GM12892 (cell line): ENCODE data around the gene CD99L2.

Experiments used
- POLR2A ChIP-seq: IDR thresholded peaks from 2 replicates; pipeline ENCODE4 v1.6.1; 2011; ENCODE audit warnings: low read depth, low read length, control low read depth
- POLR2AphosphoS5 ChIP-seq: IDR thresholded peaks from 2 replicates; pipeline ENCODE4 v1.6.1; 2011; ENCODE audit warnings: low read depth, low read length, control low read depth

- TF ChIP-seq POLR2AphosphoS5, result no peak
- TF ChIP-seq POLR2A, result no peak
Measured at GRCh38 chrX:150887906-150888465, 10.5 kb downstream of the CD99L2 start.
